WTC11 (cell line): ENCODE results near the gene N4BP2L1. TPM values are rescaled to one million over a fixed set of nuclear protein-coding genes. Genes with fewer than 3 reads are reported as not detected.
A peak's percentile ranks its signal among the peaks of the same experiment; 100 is the strongest.

ENCODE experiments used
- ATAC-seq: fragments of 200-7000 bp; cut with Tn5 transposase; 2 replicates; pipeline ENCODE4 v1.10.0; 2021; ENCODE audit warnings: mild to moderate bottlenecking, moderate library complexity
- CTCF ChIA-PET: fragments of 300-600 bp; sonication (Branson Sonifier 250); formaldehyde crosslinking; loops from one replicate; lab custom pipeline; 2021; ENCODE audit warnings: antibody characterized with exemption; lab: Charles Lee
- POLR2A ChIA-PET: fragments of 350-600 bp; sonication (Branson Sonifier 250); formaldehyde crosslinking; loops from one replicate; lab custom pipeline; 2021; ENCODE audit warnings: antibody characterized with exemption; lab: Charles Lee
- DNase-seq: peaks from one replicate; pipeline ENCODE4 v3.0.0; 2021; ENCODE audit warnings: low spot score
- H3K27ac Mint-ChIP-seq: 2 replicates; pipeline ENCODE4 v1.8.0; 2021; ENCODE audit warnings: mixed read lengths
- H3K27me3 Mint-ChIP-seq: 2 replicates; pipeline ENCODE4 v1.8.0; 2021; ENCODE audit warnings: low read depth, mild to moderate bottlenecking, moderate library complexity, mixed read lengths
- H3K36me3 Mint-ChIP-seq: 2 replicates; pipeline ENCODE4 v1.8.0; 2021; ENCODE audit warnings: mixed read lengths
- H3K4me1 Mint-ChIP-seq: 2 replicates; pipeline ENCODE4 v1.8.0; 2022; ENCODE audit warnings: mixed read lengths
- H3K4me3 Mint-ChIP-seq: 2 replicates; pipeline ENCODE4 v1.8.0; 2021; ENCODE audit warnings: mild to moderate bottlenecking, moderate library complexity, mixed read lengths
- H3K9me3 Mint-ChIP-seq: 2 replicates; pipeline ENCODE4 v1.8.0; 2021; ENCODE audit warnings: mixed read lengths
- ETV6 ChIP-seq: sonication (generic); formaldehyde crosslinking; IDR thresholded peaks from 2 replicates; pipeline ENCODE4 v1.8.1; 2022; ENCODE audit warnings: mild to moderate bottlenecking, missing genetic modification reagents
- FOXK1 ChIP-seq: sonication (generic); formaldehyde crosslinking; IDR thresholded peaks from 2 replicates; pipeline ENCODE4 v1.8.0; 2022; ENCODE audit warnings: mild to moderate bottlenecking, moderate library complexity, missing genetic modification reagents
- GRHL2 ChIP-seq: fragments of 250-450 bp; sonication (Bioruptor Pico); IDR thresholded peaks from 2 replicates; pipeline ENCODE4 v1.8.0; 2022; ENCODE audit warnings: mild to moderate bottlenecking, moderate library complexity; ENCODE audit not compliant: insufficient replicate concordance, severe bottlenecking
- RELA ChIP-seq: sonication (generic); formaldehyde crosslinking; IDR thresholded peaks from 2 replicates; pipeline ENCODE4 v1.8.1; 2022; ENCODE audit warnings: missing genetic modification reagents, mild to moderate bottlenecking, borderline replicate concordance
- RORB ChIP-seq: fragments of 250-450 bp; sonication (Bioruptor Pico); IDR thresholded peaks from 2 replicates; pipeline ENCODE4 v1.9.0; 2021; ENCODE audit warnings: mild to moderate bottlenecking
- SOX15 ChIP-seq: fragments of 250-450 bp; sonication (Bioruptor Pico); IDR thresholded peaks from 2 replicates; pipeline ENCODE4 v1.9.0; 2021; ENCODE audit warnings: mild to moderate bottlenecking
- ZBTB21 ChIP-seq: sonication (generic); formaldehyde crosslinking; IDR thresholded peaks from 2 replicates; pipeline ENCODE4 v1.8.1; 2023; ENCODE audit warnings: mild to moderate bottlenecking, missing genetic modification reagents, borderline replicate concordance
- ZNF121 ChIP-seq: sonication (generic); formaldehyde crosslinking; IDR thresholded peaks from 2 replicates; pipeline ENCODE4 v1.8.0; 2023; ENCODE audit warnings: missing genetic modification reagents
- ZNF317 ChIP-seq: sonication (generic); formaldehyde crosslinking; IDR thresholded peaks from 2 replicates; pipeline ENCODE4 v1.8.1; 2023; ENCODE audit warnings: low read depth, mild to moderate bottlenecking, moderate library complexity, missing genetic modification reagents, borderline replicate concordance
- ZNF416 ChIP-seq: fragments of 250-450 bp; sonication (Bioruptor Pico); IDR thresholded peaks from 2 replicates; pipeline ENCODE4 v1.9.0; 2021; ENCODE audit warnings: mild to moderate bottlenecking, inconsistent platforms
- total RNA-seq: library from RNA; stranded (reverse); gene quantifications from 3 replicates; pipeline ENCODE4 v1.2.3, GENCODE V29; 2021
- TF ChIP-seq, protein P1 (sequence below): fragments of 250-450 bp; sonication (Bioruptor Pico); IDR thresholded peaks from 2 replicates; pipeline ENCODE4 v1.9.0; 2021; ENCODE audit warnings: mild to moderate bottlenecking
- TF ChIP-seq, protein P2 (sequence below): sonication (generic); formaldehyde crosslinking; IDR thresholded peaks from 2 replicates; pipeline ENCODE4 v1.8.1; 2022; ENCODE audit warnings: mild to moderate bottlenecking, moderate library complexity, missing genetic modification reagents
- TF ChIP-seq, protein P3 (sequence below): fragments of 250-450 bp; sonication (Bioruptor Pico); conservative IDR thresholded peaks from 2 replicates; pipeline ENCODE4 v1.9.0; 2021; ENCODE audit warnings: mild to moderate bottlenecking
- TF ChIP-seq, protein P4 (sequence below): sonication (generic); formaldehyde crosslinking; IDR thresholded peaks from 2 replicates; pipeline ENCODE4 v1.8.0; 2022; ENCODE audit warnings: mild to moderate bottlenecking, missing genetic modification reagents
- TF ChIP-seq, protein P5 (sequence below): sonication (generic); formaldehyde crosslinking; IDR thresholded peaks from 2 replicates; pipeline ENCODE4 v1.8.1; 2023; ENCODE audit warnings: mild to moderate bottlenecking, missing genetic modification reagents, moderate library complexity
- TF ChIP-seq, protein P6 (sequence below): fragments of 250-450 bp; sonication (Bioruptor Pico); IDR thresholded peaks from 2 replicates; pipeline ENCODE4 v1.8.0; 2021; ENCODE audit warnings: mild to moderate bottlenecking
- TF ChIP-seq, protein P7 (sequence below): sonication (generic); formaldehyde crosslinking; IDR thresholded peaks from 2 replicates; pipeline ENCODE4 v1.8.0; 2023; ENCODE audit warnings: missing genetic modification reagents, mild to moderate bottlenecking, borderline replicate concordance
- TF ChIP-seq, protein P8 (sequence below): sonication (generic); formaldehyde crosslinking; conservative IDR thresholded peaks from 2 replicates; pipeline ENCODE4 v1.8.1; 2022; ENCODE audit warnings: mild to moderate bottlenecking, missing genetic modification reagents
- TF ChIP-seq, protein P9 (sequence below): sonication (generic); formaldehyde crosslinking; conservative IDR thresholded peaks from 2 replicates; pipeline ENCODE4 v1.8.1; 2023; ENCODE audit warnings: mild to moderate bottlenecking, low read depth, missing genetic modification reagents, moderate library complexity

N4BP2L1 gene
- total RNA-seq, 1 experiment from 2014 or later: 3.8 TPM

DNA sequence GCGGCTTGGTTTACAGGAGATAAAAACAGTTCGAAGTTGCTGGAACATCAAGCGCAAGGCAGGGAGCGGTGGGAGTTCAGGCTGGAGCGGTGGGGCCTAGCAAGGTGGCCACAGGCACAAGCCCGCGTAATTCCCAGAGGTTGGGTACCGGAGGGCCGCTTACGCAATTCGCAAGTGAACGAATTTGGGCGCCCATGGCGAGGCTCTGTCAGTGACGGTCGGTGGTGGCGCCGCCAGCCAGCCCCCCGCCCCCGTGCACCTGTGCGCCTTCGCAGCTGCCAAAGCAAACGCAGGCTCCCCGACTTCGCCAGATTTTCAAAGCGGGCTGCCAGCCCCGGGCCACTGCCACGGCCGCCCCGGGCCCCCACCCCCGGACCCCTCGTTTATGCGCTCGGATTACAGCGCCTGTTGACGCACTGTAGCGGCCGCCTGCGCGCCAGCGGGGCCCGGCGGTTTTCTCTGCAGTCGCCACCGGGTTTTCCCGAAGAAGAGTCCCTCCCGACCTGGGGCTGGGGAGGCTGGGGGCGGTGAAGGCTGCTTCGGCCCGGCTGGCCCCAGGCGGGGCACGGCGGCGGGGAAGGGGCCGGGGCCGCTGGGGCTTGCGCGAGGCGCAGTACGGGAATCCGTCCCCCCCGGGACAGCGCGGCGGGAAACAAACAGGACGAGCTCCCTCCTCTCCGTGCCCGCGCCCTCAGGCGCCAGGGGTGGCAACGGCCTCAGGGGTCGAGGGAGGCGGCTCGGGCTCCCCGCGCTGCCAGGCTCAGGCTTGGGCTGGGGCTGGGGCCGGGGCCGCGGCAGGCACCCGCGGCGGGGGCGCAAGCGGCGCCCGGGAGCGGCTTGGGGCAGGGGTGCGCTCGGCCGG lies 709 bp downstream of the N4BP2L1 start:
- DNase-seq (peak; percentile 77), ATAC-seq (peak; percentile 58)
- ChIA-PET CTCF (interaction anchor here (0.6 to 1.7 kb wide), 6 partner anchors 13 to 426 kb away, joined by 3 to 6 read pairs (median 4); partner anchors contain the start of gene PDS5B), POLR2A (interaction anchor here (1.0 to 2.2 kb wide), 3 partner anchors 19 to 112 kb away, joined by 3 to 9 read pairs (median 3); partner anchors contain the start of genes BRCA2 and ZAR1L)
- peaks cover 11% of the 10 kb centered on the region for H3K27me3 Mint-ChIP-seq
- H3K4me1 Mint-ChIP-seq: peaks cover 29% of the 10 kb centered on the region
- H3K36me3 Mint-ChIP-seq: no peaks in the 10 kb centered on the region
- H3K9me3 Mint-ChIP-seq: no peaks in the 10 kb centered on the region
- no peak overlapping the region for H3K27ac Mint-ChIP-seq
- H3K4me3 Mint-ChIP-seq: peak overlapping the region; percentile 72
- TF ChIP-seq ZNF121 (CRISPR knock-in tag): 0 out of 2 replicates have a peak, but pooled peaks have one; percentile 30
- no peak for TF ChIP-seq SOX15
- no peak for TF ChIP-seq ZNF317 (CRISPR knock-in tag)
- 0 out of 2 replicates have a peak, but pooled peaks have one; percentile 7 for TF ChIP-seq FOXK1
- TF ChIP-seq, protein P1, sequence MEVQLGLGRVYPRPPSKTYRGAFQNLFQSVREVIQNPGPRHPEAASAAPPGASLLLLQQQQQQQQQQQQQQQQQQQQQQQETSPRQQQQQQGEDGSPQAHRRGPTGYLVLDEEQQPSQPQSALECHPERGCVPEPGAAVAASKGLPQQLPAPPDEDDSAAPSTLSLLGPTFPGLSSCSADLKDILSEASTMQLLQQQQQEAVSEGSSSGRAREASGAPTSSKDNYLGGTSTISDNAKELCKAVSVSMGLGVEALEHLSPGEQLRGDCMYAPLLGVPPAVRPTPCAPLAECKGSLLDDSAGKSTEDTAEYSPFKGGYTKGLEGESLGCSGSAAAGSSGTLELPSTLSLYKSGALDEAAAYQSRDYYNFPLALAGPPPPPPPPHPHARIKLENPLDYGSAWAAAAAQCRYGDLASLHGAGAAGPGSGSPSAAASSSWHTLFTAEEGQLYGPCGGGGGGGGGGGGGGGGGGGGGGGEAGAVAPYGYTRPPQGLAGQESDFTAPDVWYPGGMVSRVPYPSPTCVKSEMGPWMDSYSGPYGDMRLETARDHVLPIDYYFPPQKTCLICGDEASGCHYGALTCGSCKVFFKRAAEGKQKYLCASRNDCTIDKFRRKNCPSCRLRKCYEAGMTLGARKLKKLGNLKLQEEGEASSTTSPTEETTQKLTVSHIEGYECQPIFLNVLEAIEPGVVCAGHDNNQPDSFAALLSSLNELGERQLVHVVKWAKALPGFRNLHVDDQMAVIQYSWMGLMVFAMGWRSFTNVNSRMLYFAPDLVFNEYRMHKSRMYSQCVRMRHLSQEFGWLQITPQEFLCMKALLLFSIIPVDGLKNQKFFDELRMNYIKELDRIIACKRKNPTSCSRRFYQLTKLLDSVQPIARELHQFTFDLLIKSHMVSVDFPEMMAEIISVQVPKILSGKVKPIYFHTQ (CRISPR knock-in tag): no peak
- TF ChIP-seq, protein P2, sequence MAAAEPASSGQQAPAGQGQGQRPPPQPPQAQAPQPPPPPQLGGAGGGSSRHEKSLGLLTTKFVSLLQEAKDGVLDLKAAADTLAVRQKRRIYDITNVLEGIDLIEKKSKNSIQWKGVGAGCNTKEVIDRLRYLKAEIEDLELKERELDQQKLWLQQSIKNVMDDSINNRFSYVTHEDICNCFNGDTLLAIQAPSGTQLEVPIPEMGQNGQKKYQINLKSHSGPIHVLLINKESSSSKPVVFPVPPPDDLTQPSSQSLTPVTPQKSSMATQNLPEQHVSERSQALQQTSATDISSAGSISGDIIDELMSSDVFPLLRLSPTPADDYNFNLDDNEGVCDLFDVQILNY (CRISPR knock-in tag): no peak
- no peak for TF ChIP-seq ETV6
- no peak for TF ChIP-seq ZNF416 (CRISPR knock-in tag)
- TF ChIP-seq, protein P3, sequence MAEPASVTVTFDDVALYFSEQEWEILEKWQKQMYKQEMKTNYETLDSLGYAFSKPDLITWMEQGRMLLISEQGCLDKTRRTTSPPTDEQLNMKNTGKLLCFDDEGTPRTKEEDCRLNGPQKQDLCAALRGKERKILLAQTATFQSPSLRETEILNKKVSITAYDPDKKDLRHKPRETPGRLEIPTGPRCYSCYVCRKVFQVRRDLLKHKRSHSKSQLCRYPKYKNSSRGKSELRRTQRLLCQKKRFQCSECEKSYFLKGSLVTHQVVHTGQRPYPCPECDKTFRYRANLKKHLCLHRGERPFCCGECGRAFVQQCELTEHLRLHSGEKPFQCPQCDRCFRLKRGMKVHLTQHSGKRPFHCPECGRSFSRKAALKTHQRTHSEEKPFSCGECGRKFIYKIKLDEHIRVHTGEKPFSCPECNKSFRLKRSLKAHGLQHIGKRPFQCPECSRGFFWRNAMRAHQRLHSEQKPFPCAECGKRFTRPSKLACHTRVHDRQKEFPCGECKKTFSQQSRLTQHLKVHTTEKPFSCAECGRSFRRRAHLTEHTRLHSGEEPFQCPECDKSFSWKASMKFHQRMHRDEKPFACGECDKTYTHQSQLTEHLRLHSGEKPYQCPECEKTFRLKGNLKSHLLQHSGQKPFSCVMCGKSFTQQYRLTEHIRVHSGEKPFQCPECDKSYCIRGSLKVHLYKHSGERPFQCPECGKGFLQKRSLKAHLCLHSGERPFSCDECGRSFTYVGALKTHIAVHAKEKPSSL (CRISPR knock-in tag): no peak
- TF ChIP-seq GRHL2: no peak
- TF ChIP-seq, protein P4, sequence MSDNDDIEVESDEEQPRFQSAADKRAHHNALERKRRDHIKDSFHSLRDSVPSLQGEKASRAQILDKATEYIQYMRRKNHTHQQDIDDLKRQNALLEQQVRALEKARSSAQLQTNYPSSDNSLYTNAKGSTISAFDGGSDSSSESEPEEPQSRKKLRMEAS: peak; percentile 70; the same call in 1 of the 2 replicates
- TF ChIP-seq RORB (CRISPR knock-in tag): no peak
- TF ChIP-seq, protein P5, sequence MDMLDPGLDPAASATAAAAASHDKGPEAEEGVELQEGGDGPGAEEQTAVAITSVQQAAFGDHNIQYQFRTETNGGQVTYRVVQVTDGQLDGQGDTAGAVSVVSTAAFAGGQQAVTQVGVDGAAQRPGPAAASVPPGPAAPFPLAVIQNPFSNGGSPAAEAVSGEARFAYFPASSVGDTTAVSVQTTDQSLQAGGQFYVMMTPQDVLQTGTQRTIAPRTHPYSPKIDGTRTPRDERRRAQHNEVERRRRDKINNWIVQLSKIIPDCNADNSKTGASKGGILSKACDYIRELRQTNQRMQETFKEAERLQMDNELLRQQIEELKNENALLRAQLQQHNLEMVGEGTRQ: no peak
- TF ChIP-seq, protein P6, sequence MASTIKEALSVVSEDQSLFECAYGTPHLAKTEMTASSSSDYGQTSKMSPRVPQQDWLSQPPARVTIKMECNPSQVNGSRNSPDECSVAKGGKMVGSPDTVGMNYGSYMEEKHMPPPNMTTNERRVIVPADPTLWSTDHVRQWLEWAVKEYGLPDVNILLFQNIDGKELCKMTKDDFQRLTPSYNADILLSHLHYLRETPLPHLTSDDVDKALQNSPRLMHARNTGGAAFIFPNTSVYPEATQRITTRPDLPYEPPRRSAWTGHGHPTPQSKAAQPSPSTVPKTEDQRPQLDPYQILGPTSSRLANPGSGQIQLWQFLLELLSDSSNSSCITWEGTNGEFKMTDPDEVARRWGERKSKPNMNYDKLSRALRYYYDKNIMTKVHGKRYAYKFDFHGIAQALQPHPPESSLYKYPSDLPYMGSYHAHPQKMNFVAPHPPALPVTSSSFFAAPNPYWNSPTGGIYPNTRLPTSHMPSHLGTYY (CRISPR knock-in tag): no peak
- TF ChIP-seq, protein P7, sequence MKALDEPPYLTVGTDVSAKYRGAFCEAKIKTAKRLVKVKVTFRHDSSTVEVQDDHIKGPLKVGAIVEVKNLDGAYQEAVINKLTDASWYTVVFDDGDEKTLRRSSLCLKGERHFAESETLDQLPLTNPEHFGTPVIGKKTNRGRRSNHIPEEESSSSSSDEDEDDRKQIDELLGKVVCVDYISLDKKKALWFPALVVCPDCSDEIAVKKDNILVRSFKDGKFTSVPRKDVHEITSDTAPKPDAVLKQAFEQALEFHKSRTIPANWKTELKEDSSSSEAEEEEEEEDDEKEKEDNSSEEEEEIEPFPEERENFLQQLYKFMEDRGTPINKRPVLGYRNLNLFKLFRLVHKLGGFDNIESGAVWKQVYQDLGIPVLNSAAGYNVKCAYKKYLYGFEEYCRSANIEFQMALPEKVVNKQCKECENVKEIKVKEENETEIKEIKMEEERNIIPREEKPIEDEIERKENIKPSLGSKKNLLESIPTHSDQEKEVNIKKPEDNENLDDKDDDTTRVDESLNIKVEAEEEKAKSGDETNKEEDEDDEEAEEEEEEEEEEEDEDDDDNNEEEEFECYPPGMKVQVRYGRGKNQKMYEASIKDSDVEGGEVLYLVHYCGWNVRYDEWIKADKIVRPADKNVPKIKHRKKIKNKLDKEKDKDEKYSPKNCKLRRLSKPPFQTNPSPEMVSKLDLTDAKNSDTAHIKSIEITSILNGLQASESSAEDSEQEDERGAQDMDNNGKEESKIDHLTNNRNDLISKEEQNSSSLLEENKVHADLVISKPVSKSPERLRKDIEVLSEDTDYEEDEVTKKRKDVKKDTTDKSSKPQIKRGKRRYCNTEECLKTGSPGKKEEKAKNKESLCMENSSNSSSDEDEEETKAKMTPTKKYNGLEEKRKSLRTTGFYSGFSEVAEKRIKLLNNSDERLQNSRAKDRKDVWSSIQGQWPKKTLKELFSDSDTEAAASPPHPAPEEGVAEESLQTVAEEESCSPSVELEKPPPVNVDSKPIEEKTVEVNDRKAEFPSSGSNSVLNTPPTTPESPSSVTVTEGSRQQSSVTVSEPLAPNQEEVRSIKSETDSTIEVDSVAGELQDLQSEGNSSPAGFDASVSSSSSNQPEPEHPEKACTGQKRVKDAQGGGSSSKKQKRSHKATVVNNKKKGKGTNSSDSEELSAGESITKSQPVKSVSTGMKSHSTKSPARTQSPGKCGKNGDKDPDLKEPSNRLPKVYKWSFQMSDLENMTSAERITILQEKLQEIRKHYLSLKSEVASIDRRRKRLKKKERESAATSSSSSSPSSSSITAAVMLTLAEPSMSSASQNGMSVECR: 0 out of 2 replicates have a peak, but pooled peaks have one; percentile 49
- TF ChIP-seq ZBTB21 (CRISPR knock-in tag): no peak
- TF ChIP-seq, protein P8, sequence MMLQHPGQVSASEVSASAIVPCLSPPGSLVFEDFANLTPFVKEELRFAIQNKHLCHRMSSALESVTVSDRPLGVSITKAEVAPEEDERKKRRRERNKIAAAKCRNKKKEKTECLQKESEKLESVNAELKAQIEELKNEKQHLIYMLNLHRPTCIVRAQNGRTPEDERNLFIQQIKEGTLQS (CRISPR knock-in tag): no peak
- no peak for TF ChIP-seq RELA (CRISPR knock-in tag)
- TF ChIP-seq, protein P9, sequence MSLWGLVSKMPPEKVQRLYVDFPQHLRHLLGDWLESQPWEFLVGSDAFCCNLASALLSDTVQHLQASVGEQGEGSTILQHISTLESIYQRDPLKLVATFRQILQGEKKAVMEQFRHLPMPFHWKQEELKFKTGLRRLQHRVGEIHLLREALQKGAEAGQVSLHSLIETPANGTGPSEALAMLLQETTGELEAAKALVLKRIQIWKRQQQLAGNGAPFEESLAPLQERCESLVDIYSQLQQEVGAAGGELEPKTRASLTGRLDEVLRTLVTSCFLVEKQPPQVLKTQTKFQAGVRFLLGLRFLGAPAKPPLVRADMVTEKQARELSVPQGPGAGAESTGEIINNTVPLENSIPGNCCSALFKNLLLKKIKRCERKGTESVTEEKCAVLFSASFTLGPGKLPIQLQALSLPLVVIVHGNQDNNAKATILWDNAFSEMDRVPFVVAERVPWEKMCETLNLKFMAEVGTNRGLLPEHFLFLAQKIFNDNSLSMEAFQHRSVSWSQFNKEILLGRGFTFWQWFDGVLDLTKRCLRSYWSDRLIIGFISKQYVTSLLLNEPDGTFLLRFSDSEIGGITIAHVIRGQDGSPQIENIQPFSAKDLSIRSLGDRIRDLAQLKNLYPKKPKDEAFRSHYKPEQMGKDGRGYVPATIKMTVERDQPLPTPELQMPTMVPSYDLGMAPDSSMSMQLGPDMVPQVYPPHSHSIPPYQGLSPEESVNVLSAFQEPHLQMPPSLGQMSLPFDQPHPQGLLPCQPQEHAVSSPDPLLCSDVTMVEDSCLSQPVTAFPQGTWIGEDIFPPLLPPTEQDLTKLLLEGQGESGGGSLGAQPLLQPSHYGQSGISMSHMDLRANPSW: no peak
